NK-92 treated with Interleukin-12 subunit alpha and Interleukin-12 subunit beta, amount 100 ng/mL, for 24 hours (cell line): ENCODE data around the gene HIPK2.

Experiments
- DNase-seq: peaks from one replicate; lab custom pipeline; 2025; lab: John Stamatoyannopoulos, UW

The HIPK2 gene

GRCh38 chr7:139693651-139694388 is 84.0 kb downstream of the HIPK2 start:
- DNase-seq: no peak

GRCh38 chr7:139692723-139693122 is 85.1 kb downstream of the HIPK2 start:
- no peak for DNase-seq

- no peak for DNase-seq
Observed at GRCh38 chr7:139691253-139691781, 86.5 kb downstream of the HIPK2 start.

- no peak for DNase-seq
Observed at GRCh38 chr7:139687980-139688632, 89.7 kb downstream of the HIPK2 start.

- DNase-seq: no peak
Observed at GRCh38 chr7:139687211-139687954, 90.4 kb downstream of the HIPK2 start.

- no peak for DNase-seq
Observed at GRCh38 chr7:139683137-139683921, 94.5 kb downstream of the HIPK2 start.

GRCh38 chr7:139682136-139683013 is 95.4 kb downstream of the HIPK2 start:
- DNase-seq: no peak

GRCh38 chr7:139681812-139682135 is 96.0 kb downstream of the HIPK2 start:
- DNase-seq: no peak

GRCh38 chr7:139681463-139681755 is 96.4 kb downstream of the HIPK2 start:
- no peak for DNase-seq

GRCh38 chr7:139680676-139681462 is 96.9 kb downstream of the HIPK2 start:
- no peak for DNase-seq

GRCh38 chr7:139679731-139680594 is 97.8 kb downstream of the HIPK2 start:
- no peak for DNase-seq

- no peak for DNase-seq
Observed at GRCh38 chr7:139676390-139676789, 101.4 kb downstream of the HIPK2 start.

GRCh38 chr7:139675127-139676125 is 102.4 kb downstream of the HIPK2 start:
- DNase-seq: no peak

- no peak for DNase-seq
Observed at GRCh38 chr7:139674752-139675126, 103.1 kb downstream of the HIPK2 start.

- no peak for DNase-seq
Observed at GRCh38 chr7:139674341-139674740, 103.5 kb downstream of the HIPK2 start.

- no peak for DNase-seq
Observed at GRCh38 chr7:139673762-139674161, 104.0 kb downstream of the HIPK2 start.

GRCh38 chr7:139673230-139673629 is 104.6 kb downstream of the HIPK2 start:
- DNase-seq: no peak

GRCh38 chr7:139671967-139672366 is 105.8 kb downstream of the HIPK2 start:
- DNase-seq: no peak
